ENCODE measurements around the gene PTPN9. TPM values are rescaled to one million over a fixed set of nuclear protein-coding genes. Genes with fewer than 3 reads are reported as not detected.

Gene PTPN9
- total RNA-seq, 4 donors from 2014 or later: 5.6 to 33.0 (median 18.9) TPM

DNA sequence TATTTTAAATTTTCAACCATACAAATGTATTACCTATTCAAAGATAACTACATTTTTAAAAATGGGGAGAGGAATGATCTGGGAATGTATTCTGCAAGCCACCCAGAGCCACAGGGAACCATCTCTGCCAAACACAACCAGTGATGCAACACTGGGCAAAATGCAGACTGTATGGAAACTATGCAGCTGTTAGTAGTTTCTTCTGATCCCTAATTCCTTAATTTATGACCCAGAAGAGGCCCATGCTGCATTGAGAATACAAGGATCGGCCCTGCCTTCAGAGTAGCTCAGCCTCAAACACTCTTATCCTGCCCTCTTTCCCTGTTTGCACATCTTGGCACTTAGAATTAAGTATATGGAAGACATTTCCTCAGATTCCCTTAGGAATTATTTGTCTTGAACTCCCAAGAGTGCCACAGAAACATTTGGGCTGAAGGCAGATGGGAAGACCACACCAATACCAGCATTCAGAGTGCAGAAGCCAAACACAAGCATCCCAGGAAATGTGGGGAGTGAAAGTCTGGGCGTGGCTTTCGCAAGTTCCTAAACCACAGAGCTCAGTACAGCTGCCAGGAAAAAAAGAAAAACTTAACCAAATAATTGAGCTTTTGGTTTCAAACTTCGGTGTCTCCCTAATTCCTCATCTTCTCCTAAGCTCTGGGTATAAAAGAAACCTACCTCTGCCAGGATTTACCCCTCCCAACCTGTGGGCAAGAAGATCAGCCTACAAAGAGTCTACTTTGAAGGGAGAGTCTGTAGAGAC, 41.1 kb upstream of the PTPN9 start:
- no peaks in the 10 kb centered on the region for H3K36me3 ChIP-seq

DNA sequence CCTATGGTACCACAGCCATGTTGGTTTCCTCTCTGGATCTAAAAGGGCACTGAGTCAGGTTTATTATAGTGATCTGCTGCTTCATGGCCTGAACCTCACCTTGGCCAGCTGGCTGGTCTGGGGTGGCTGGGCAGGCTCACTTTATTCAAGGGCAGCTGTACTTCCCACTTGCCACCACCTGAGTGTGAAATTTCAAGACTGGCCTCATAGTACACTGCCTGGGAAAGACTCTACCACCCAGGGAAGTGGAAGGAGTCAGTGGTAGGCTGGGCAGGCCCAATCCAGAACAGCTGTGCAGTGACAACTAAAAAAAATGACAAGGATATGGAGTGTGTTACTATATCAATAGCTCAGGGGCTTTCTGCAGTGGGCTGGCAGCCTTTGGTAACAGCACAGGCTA, 37.7 kb upstream of the PTPN9 start:
- intact Hi-C loops (cut with DNase I; ENCODE audit: low total_unique reads): no loop called here
- Histone ChIP-seq H3K36me3 (no peaks in the 10 kb centered on the region), H3K9me3 (no peaks in the 10 kb centered on the region), H3K4me3 (no peak overlapping the region), H3K27me3 (no peaks in the 10 kb centered on the region), H3K4me1 (peaks cover 4 to 7% of the 10 kb centered on the region in 2 donors), H3K27ac (no peak overlapping the region)
- TF ChIP-seq, protein P1, sequence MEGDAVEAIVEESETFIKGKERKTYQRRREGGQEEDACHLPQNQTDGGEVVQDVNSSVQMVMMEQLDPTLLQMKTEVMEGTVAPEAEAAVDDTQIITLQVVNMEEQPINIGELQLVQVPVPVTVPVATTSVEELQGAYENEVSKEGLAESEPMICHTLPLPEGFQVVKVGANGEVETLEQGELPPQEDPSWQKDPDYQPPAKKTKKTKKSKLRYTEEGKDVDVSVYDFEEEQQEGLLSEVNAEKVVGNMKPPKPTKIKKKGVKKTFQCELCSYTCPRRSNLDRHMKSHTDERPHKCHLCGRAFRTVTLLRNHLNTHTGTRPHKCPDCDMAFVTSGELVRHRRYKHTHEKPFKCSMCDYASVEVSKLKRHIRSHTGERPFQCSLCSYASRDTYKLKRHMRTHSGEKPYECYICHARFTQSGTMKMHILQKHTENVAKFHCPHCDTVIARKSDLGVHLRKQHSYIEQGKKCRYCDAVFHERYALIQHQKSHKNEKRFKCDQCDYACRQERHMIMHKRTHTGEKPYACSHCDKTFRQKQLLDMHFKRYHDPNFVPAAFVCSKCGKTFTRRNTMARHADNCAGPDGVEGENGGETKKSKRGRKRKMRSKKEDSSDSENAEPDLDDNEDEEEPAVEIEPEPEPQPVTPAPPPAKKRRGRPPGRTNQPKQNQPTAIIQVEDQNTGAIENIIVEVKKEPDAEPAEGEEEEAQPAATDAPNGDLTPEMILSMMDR (IDR thresholded peaks at IDR 0.05): no peak
- no peak for TF ChIP-seq POLR2A (IDR thresholded peaks at IDR 0.05)
- DNase-seq: no peak

More for the DNA sequence above, 41.1 kb upstream of the PTPN9 start:
- Histone ChIP-seq H3K4me1 (peaks cover 4 to 7% of the 10 kb centered on the region in 2 donors), H3K27ac (peak overlapping the region; percentile 70 to 73), H3K9me3 (no peaks in the 10 kb centered on the region), H3K27me3 (no peaks in the 10 kb centered on the region), H3K4me3 (no peak overlapping the region)
- peak; percentile 36 to 48 for DNase-seq
- TF ChIP-seq, protein P1 (IDR thresholded peaks at IDR 0.05): no peak
- TF ChIP-seq POLR2A (IDR thresholded peaks at IDR 0.05): no peak
- intact Hi-C loops (cut with DNase I; ENCODE audit: low total_unique reads): loop anchor here (10.0 kb wide), 1 partner anchor 255 kb away; the partner anchor contains the start of gene MAN2C1

DNA sequence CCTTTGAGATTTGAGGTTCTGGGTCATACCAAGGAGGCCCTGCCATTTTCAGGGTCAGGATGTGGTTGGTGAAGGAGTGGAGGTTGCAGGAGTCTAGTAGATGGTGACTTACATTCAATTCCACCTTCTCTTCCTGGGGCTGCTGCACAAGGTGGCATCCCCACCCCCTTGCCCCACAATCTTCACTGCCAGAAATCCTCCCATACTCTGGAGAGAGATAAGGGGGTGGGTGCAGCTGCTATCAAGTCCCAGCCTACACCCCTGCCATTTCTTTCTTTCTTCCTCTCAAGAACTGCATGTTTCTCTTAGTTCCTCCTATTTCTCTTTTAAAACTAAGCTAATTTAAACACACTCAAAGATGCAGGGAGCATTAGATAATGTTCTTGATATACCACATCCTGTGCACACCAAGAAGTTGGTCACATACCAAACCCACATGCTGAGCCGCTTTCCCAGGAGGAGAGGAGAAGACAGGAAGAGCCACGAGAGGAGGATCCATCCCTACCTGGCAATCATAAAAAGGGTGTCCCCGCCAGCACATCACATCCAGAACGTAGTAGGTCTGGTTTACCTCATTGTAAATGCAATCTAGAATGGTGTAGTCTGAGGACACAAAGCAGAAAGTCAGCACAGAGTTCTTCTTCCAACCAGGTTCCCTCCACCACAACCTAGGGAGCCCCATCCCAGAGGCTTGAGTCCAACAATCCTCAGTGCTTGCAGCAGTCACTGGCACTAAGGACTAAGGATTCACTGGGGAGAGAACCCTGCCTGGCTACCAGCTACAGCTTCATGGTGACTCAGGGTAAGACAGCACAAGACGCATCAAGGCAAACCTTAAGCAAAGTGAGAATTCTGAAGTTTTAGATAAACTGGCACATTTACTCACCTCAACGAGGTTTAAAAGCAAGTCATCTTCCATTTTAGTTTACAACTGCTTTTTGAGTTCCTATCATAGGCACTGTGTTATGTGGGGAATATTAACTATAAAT, 27.9 kb upstream of the PTPN9 start:
- Histone ChIP-seq H3K27ac (no peak overlapping the region), H3K27me3 (no peaks in the 10 kb centered on the region), H3K4me1 (no peaks in the 10 kb centered on the region), H3K36me3 (no peaks in the 10 kb centered on the region), H3K4me3 (no peak overlapping the region), H3K9me3 (no peaks in the 10 kb centered on the region)
- no peak for TF ChIP-seq POLR2A (IDR thresholded peaks at IDR 0.05)
- TF ChIP-seq, protein P1 (IDR thresholded peaks at IDR 0.05): no peak
- intact Hi-C loops (cut with DNase I; ENCODE audit: low total_unique reads): no loop called here
- DNase-seq: no peak

DNA sequence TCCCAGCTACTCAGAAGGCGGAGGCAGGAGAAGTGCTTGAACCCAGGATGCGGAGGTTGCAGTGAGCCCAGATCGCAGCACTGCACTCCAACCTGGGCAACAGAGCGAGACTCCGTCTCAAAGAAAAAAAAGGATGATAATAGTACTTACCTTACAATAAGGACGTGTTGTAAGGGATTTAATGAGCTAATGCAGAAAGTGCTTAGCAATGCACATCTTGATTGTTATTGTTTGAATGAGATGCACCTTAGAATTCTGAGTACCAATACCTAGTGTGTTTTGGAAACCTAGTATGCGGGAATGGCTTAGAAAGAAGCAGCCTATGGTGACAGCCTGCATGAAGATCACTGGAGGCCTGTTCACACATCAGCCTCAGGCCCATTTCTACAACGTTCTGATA, 26.9 kb upstream of the PTPN9 start:
- DNase-seq: no peak
- intact Hi-C loops (cut with DNase I; ENCODE audit: low total_unique reads): no loop called here
- Histone ChIP-seq H3K9me3 (no peaks in the 10 kb centered on the region), H3K4me1 (no peaks in the 10 kb centered on the region), H3K4me3 (no peak overlapping the region), H3K36me3 (no peaks in the 10 kb centered on the region), H3K27me3 (no peaks in the 10 kb centered on the region), H3K27ac (no peak overlapping the region)
- no peak for TF ChIP-seq POLR2A (IDR thresholded peaks at IDR 0.05)
- TF ChIP-seq, protein P1 (IDR thresholded peaks at IDR 0.05): no peak
